Nephron progenitor cell (in vitro differentiated cells): ENCODE measurements around the gene MBLAC1.

Source experiments
- DNase-seq: peaks from one replicate; pipeline ENCODE4 v3.0.0; 2021
- H3K27ac Mint-ChIP-seq: 2 replicates; pipeline ENCODE4 v1.8.0; 2021; ENCODE audit warnings: mild to moderate bottlenecking, moderate library complexity, mixed read lengths
- H3K27me3 Mint-ChIP-seq: 2 replicates; pipeline ENCODE4 v1.8.0; 2021; ENCODE audit warnings: mild to moderate bottlenecking, low read depth, mixed read lengths; ENCODE audit not compliant: poor library complexity
- H3K36me3 Mint-ChIP-seq: 2 replicates; pipeline ENCODE4 v1.8.0; 2021; ENCODE audit warnings: low read depth, mixed read lengths
- H3K4me1 Mint-ChIP-seq: 2 replicates; pipeline ENCODE4 v1.8.0; 2021; ENCODE audit warnings: mixed read lengths
- H3K4me3 Mint-ChIP-seq: 2 replicates; pipeline ENCODE4 v1.8.0; 2021; ENCODE audit warnings: mild to moderate bottlenecking, moderate library complexity, mixed read lengths
- H3K9me3 Mint-ChIP-seq: 2 replicates; pipeline ENCODE4 v1.8.0; 2021; ENCODE audit warnings: mild to moderate bottlenecking, moderate library complexity, mixed read lengths
- TF ChIP-seq, protein P1 (sequence below): fragments of 200-600 bp; sonication (generic); IDR thresholded peaks from 2 replicates; pipeline ENCODE4 v1.5.0; 2021; ENCODE audit warnings: antibody characterized with exemption

Gene MBLAC1

DNA sequence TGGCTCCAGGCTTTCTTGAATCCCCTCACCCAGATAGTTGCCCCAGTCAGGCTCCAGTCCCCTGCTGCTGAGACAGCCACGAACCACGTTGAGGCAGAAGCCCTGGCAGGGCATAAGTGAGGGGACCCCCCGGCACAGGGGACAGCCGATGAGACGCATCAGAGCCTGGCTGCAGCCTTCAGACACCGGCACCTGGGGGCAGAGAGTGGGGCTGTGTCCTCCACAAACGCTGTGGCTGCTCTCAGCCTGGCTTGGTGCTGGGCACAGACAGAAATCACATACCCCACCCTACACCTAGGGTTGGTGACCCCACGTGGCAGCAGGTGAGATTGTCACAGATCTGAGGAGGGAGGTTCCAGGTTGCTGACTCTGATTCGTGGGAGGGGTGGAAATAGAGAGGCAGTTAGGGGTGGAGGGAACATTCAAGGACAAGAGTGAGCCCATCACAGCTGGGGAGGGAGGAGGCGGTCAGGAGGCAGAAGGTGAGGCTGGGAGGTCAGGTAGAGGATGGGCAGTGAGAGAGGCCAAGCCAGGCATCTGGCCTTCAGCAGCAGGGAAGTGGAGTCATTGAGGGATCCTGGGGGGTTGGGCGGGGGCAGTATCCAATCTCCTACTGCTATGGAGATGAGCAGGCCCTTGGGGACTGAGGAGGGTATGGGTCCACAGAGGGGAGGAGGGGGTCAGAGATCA is 47.2 kb downstream of the MBLAC1 start:
- H3K27me3 Mint-ChIP-seq: peaks cover 38% of the 10 kb centered on the region
- H3K4me3 Mint-ChIP-seq: no peak overlapping the region
- TF ChIP-seq, protein P1, sequence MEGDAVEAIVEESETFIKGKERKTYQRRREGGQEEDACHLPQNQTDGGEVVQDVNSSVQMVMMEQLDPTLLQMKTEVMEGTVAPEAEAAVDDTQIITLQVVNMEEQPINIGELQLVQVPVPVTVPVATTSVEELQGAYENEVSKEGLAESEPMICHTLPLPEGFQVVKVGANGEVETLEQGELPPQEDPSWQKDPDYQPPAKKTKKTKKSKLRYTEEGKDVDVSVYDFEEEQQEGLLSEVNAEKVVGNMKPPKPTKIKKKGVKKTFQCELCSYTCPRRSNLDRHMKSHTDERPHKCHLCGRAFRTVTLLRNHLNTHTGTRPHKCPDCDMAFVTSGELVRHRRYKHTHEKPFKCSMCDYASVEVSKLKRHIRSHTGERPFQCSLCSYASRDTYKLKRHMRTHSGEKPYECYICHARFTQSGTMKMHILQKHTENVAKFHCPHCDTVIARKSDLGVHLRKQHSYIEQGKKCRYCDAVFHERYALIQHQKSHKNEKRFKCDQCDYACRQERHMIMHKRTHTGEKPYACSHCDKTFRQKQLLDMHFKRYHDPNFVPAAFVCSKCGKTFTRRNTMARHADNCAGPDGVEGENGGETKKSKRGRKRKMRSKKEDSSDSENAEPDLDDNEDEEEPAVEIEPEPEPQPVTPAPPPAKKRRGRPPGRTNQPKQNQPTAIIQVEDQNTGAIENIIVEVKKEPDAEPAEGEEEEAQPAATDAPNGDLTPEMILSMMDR: no peak
- H3K4me1 Mint-ChIP-seq: peaks cover 45% of the 10 kb centered on the region
- H3K36me3 Mint-ChIP-seq: peaks cover 33% of the 10 kb centered on the region
- no peak overlapping the region for H3K27ac Mint-ChIP-seq
- no peak for DNase-seq
- no peaks in the 10 kb centered on the region for H3K9me3 Mint-ChIP-seq

DNA sequence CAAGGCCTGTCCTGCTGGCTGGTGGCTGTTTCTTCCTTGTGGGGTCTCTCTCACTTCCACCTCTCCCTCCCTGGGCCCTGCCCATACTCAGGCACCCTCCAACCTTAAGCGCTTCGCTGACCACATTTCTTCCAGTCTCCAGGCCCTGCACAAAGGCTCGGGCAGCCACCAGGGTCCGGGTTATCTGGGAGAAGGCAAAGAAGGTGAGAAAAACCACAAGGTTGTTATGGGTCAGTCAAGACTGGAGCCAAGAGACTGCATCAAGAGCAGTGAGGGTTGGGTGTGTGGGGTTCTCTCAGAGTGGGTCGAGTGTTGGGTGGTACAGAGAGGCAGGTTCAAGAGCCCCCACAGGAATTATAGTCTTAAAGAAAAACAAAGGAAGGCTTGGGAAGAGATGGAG is 47.8 kb downstream of the MBLAC1 start:
- Mint-ChIP-seq H3K27ac (no peak overlapping the region), H3K9me3 (no peaks in the 10 kb centered on the region), H3K36me3 (peaks cover 33% of the 10 kb centered on the region), H3K4me1 (peaks cover 45% of the 10 kb centered on the region), H3K27me3 (peaks cover 36% of the 10 kb centered on the region), H3K4me3 (peak overlapping the region; percentile 82)
- TF ChIP-seq, protein P1: no peak
- DNase-seq: no peak

DNA sequence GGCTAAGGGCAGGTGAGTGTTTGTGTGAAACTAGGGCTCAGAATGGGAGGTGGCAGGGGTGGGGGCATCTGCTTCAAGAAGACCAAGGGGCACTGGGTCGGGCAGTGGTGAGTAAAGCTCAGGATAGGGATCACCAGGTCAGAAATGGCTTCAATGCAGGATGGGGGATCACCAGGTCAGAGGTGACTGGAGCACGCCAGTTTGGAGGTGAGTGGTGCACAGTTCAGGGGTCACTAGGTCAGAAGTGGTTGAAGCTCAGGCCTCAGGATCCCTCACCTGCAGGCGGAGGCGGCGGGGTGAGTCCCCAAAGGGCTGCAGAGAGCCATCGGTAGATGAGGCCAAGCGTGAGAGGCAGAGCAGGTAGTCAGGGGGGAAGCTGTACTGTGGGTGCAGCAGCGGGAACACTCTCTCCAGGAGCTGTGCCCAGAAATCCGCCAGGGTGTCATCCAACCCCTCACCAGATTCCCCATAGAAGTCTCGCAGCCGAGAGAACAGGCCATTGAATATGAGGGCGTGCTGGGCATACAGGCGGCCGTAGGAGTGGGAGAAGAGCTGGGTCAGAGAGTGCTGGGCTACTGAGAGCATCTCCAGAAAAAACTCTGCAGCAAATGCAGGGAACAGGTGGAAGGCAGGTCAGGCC is 48.6 kb downstream of the MBLAC1 start:
- TF ChIP-seq, protein P1: no peak
- peaks cover 29% of the 10 kb centered on the region for H3K27me3 Mint-ChIP-seq
- H3K27ac Mint-ChIP-seq: no peak overlapping the region
- peaks cover 42% of the 10 kb centered on the region for H3K4me1 Mint-ChIP-seq
- H3K36me3 Mint-ChIP-seq: peaks cover 31% of the 10 kb centered on the region
- no peaks in the 10 kb centered on the region for H3K9me3 Mint-ChIP-seq
- peak overlapping the region; percentile 82 for H3K4me3 Mint-ChIP-seq
- DNase-seq: no peak

DNA sequence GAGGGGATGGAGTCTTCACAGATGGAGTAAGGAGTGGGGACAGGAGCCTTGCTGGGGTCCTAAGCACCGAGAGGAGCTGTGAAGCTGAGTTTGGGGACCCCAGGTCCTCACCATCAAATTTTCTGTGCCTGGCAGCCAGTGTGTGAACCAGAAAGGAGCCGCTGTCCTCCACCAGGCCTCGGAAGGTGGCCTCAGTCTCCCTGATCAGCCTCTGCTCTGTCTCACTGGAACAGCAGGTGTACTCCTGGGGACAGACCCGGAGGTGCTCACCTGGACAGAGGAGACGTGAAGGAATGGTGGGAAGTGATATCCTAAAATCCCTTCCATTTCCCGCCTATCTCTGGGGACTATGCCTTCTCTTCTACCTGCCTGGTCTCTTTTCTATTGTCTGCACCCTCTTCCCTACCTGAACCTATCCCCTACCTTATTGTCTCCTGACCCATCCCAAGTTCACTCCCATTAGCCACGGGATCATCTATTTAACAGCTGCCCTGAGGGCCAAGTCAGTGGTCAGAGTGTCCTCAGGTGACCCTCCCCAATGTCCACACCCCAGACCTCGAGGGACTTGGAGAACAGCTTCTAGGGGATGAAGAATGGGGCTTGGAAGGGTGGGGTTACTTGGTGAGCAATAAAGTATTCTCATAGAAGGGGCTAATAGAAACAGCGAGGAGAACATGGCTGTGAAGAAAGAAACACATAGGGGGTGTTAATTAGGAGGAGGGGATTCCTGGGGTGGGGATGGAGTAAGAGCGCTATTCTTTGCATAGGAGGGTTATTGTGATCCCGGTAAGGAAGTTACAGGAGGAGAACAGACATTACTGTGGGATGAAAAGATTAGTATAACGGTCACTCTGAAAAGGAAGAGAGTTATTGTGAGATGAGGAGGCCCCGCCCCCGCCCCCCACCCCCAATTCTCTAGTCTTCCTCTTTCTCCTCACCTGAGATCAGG is 49.6 kb downstream of the MBLAC1 start:
- TF ChIP-seq, protein P1: no peak
- H3K4me3 Mint-ChIP-seq: peak overlapping the region; percentile 93
- no peak overlapping the region for H3K27ac Mint-ChIP-seq
- H3K36me3 Mint-ChIP-seq: peaks cover 26% of the 10 kb centered on the region
- no peak for DNase-seq
- H3K9me3 Mint-ChIP-seq: no peaks in the 10 kb centered on the region
- H3K4me1 Mint-ChIP-seq: peaks cover 43% of the 10 kb centered on the region
- peaks cover 31% of the 10 kb centered on the region for H3K27me3 Mint-ChIP-seq

DNA sequence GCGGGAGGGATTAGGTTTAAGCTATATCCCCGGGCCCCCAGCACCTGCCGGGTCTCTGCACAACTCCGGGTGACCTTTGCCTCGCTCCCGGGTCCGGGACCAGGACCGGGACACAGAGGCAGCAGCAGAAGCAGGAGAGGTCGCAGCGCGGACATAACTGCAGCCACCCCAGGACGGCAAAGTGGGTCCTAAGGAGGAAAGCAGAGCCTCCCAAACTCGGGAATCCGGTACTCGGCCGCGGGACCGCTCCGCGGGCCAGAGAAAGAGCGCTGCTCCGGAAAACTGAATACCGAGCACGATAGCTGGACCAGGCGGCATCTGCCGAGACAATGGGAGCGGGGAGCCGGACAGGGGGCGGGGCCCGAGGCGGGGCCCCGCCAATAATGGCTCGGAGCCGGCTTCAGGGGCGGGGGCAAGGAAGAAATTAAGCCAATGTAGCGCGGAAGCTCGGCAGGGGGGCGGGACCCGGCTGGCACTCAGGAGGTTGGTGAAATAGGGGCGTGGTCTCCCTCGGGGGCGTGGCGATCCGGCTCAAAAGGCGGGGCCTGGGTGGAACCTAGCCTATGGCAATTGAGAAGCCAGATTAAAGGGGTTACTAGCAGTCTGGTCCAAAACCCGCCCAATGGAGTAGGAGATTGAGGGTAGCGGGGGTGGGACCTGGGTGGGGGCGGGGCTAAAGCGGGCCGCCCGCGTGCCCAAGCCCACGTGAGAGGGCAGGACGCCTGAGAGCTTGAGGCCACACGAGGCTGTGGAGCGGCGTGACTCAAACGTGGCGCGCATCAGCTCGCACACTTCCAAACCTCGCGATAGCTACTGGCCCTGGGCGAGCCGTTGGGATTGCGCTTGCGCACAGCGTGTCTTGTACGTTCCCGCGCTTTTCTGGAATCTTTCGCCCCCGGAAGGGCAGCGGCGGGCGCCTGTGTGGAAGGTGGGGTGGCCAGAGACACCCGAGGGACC is 50.6 kb downstream of the MBLAC1 start, which contains the start of the genes GPC2 and STAG3:
Gene GPC2, minus strand, starts transcription at position 337 of the 957 bp plus-strand sequence. Its CDS starts 182 bp downstream, at position 155.
Gene STAG3, plus strand, starts transcription at position 874 of the 957 bp plus-strand sequence. CDS start 2,639 bp downstream, outside the sequence.
- peak within 1 kb of the TSS; percentile 93 for H3K4me3 Mint-ChIP-seq
- H3K27ac Mint-ChIP-seq: no peak within 1 kb of the TSS
- H3K36me3 Mint-ChIP-seq: peaks cover 26% of the 10 kb centered on the region
- peak; percentile 100 for DNase-seq
- TF ChIP-seq, protein P1: no peak
- H3K27me3 Mint-ChIP-seq: peaks cover 36% of the 10 kb centered on the region
- peaks cover 47% of the 10 kb centered on the region for H3K4me1 Mint-ChIP-seq
- no peaks in the 10 kb centered on the region for H3K9me3 Mint-ChIP-seq
